ENCODE data around the gene KDM3A.

DNA sequence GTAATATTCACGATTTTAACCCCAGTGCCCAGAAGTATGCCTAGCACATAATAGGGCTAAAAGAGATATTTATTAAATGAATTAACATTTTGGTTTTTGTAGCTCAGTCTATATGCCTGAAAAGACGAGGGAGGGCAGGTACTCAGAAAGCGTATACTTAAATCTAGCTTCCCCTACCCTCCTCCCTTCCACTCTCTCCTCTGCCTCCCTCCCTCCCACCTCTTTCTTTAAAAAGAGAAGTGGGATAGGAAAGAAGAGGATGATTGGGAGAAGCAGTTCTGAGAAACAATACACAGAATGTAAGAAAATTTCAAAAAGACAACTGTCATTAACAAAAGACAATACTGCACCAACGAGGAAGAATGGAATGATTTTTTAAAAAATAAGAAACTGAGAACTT is 82.3 kb downstream of the KDM3A start:
- no peak for TF ChIP-seq MTA2 (IDR thresholded peaks at IDR 0.05; ENCODE audit: low read depth)
- no peak for TF ChIP-seq ESRRA (IDR thresholded peaks at IDR 0.05; ENCODE audit: borderline replicate concordance, low read depth)
- TF ChIP-seq, protein P1, sequence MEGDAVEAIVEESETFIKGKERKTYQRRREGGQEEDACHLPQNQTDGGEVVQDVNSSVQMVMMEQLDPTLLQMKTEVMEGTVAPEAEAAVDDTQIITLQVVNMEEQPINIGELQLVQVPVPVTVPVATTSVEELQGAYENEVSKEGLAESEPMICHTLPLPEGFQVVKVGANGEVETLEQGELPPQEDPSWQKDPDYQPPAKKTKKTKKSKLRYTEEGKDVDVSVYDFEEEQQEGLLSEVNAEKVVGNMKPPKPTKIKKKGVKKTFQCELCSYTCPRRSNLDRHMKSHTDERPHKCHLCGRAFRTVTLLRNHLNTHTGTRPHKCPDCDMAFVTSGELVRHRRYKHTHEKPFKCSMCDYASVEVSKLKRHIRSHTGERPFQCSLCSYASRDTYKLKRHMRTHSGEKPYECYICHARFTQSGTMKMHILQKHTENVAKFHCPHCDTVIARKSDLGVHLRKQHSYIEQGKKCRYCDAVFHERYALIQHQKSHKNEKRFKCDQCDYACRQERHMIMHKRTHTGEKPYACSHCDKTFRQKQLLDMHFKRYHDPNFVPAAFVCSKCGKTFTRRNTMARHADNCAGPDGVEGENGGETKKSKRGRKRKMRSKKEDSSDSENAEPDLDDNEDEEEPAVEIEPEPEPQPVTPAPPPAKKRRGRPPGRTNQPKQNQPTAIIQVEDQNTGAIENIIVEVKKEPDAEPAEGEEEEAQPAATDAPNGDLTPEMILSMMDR (IDR thresholded peaks at IDR 0.05 in 2 of 3, conservative IDR thresholded peaks at IDR 0.05 in 1 of 3; ENCODE audit: insufficient read depth in 2 of 3, low read depth in 1 of 3, low read length in 3 of 3), result no peak
- TF ChIP-seq, protein P2, sequence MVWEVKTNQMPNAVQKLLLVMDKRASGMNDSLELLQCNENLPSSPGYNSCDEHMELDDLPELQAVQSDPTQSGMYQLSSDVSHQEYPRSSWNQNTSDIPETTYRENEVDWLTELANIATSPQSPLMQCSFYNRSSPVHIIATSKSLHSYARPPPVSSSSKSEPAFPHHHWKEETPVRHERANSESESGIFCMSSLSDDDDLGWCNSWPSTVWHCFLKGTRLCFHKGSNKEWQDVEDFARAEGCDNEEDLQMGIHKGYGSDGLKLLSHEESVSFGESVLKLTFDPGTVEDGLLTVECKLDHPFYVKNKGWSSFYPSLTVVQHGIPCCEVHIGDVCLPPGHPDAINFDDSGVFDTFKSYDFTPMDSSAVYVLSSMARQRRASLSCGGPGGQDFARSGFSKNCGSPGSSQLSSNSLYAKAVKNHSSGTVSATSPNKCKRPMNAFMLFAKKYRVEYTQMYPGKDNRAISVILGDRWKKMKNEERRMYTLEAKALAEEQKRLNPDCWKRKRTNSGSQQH (CRISPR knock-in tag; IDR thresholded peaks at IDR 0.05), result no peak
